Upper lobe of left lung (tissue), 4 donors: ENCODE data around the gene TPH2.

Experiments
- CTCF ChIP-seq, 6 experiments: fragments of 450-650 bp in 4 of 6; fragments of 200-600 bp in 2 of 6; sonication (generic) in 2 of 6; IDR thresholded peaks; one replicate each; pipeline ENCODE4 v1.5.1; 2016 to 2019; ENCODE audit warnings: antibody characterized with exemption in 6 of 6
- EP300 ChIP-seq, 4 donors: sonication (generic); formaldehyde crosslinking; IDR thresholded peaks; one replicate each; pipeline ENCODE4 v1.5.1; 2017; ENCODE audit warnings: antibody characterized with exemption in 4 of 4, control low read depth in 2 of 4
- POLR2AphosphoS5 ChIP-seq, 2 donors: sonication (generic); formaldehyde crosslinking; IDR thresholded peaks; one replicate each; pipeline ENCODE4 v1.5.1; 2017; ENCODE audit warnings: antibody characterized with exemption in 2 of 2

- TF ChIP-seq CTCF (IDR thresholded peaks at IDR 0.05) (no peak), POLR2AphosphoS5 (IDR thresholded peaks at IDR 0.05) (no peak), EP300 (IDR thresholded peaks at IDR 0.05) (no peak)
Observed at GRCh38 chr12:72018036-72018435, 79.4 kb downstream of the TPH2 start.
